Activated CD8-positive, alpha-beta memory T cell treated with anti-CD3 and anti-CD28 coated beads for 36 hours (primary cell): Measurements from ENCODE around the gene TMEM175. TPM values are rescaled to one million over a fixed set of nuclear protein-coding genes. Genes with fewer than 3 reads are reported as not detected.

ENCODE experiments used
- CTCF ChIA-PET: fragments of 350-600 bp; sonication (Branson Sonifier 250); formaldehyde crosslinking; loops from one replicate; lab custom pipeline; 2021; ENCODE audit warnings: antibody characterized with exemption; lab: Charles Lee
- POLR2A ChIA-PET: fragments of 350-600 bp; sonication (Branson Sonifier 250); formaldehyde crosslinking; loops from one replicate; lab custom pipeline; 2021; ENCODE audit warnings: antibody characterized with exemption; lab: Charles Lee
- total RNA-seq, 2 experiments: library from RNA; stranded (reverse); gene quantifications; one replicate each; pipeline ENCODE4 v1.2.3, GENCODE V29; 2021

The TMEM175 gene
- total RNA-seq, 2 experiments from 2014 or later = 16.9 to 17.3 TPM

DNA sequence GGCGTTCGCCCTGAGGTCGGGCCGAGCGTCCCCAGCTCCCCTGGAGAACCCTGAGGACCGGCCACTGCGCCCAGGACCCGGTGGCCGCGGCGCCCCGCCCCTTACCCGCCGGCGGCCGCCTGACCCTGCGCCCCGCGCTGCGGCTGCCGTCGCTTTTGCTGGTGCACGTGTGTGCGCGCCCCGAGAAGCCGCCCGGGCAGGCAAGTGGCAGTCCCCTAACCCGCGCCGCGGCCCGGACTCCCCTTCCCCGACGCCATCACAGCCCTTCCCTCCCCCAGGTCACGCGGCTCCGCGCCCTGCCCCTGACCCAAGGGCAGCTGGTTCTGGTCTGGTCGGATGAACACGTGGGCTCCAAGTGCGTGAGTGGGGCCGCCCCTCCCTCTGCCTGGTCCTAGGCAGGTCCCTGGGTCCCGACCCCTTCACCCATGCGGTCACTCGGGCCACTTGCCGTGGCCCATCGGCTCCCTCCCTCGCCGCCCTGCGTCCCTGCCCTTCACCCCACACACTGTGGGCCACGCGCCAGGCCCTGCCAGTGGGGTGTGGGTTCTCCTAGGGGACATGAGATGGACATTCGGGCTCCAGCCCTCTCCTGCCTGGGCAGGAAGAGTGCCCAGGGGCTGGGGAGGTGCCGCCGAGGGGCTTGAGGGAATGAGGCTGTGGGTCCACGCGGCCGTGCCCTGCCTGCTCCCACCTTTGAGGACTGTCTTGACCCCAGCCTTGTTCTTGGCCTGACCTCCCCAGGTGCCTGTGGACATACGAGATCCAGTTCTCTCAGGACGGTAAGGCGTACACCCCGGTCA, 71.2 kb downstream of the TMEM175 start:
- ChIA-PET POLR2A (no interaction called here), CTCF (no interaction called here)

GRCh38 chr4:1004071-1004418, 71.8 kb downstream of the TMEM175 start:
- CTCF ChIA-PET = no interaction called here
- POLR2A ChIA-PET = no interaction called here

GRCh38 chr4:1004557-1005485, 72.6 kb downstream of the TMEM175 start:
- ChIA-PET POLR2A (no interaction called here), CTCF (interaction anchor here (1.4 kb wide), 1 partner anchor 17 kb away, joined by 3 read pairs; no protein-coding TSS in a partner anchor)

DNA sequence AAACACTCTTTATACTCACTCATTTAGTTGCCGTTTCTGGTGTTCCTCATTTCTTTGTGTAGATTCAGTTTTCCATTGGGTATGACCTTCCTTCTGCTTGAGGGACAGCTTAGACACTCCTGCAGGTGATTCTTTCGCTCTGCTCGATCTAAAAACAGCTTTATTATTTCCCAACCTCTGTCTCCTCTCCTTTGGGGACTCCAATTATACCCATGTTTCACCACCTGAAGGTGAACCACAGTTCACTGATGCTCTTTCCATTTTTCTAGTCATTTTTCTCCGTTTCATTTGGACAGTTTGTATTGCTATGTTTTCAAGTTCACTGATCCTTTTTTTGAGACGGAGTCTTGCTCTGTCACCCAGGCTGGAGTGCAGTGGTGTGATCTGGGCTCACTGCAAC, 74.6 kb downstream of the TMEM175 start:
- POLR2A ChIA-PET = no interaction called here
- CTCF ChIA-PET = no interaction called here

Other genes with a start within 250 kb of the TMEM175 start
- 1 to 10 TPM; 1.1 to 1.3 TPM for gene SLC49A3, start 243.3 kb upstream of the TMEM175 start, total RNA-seq
- gene PCGF3, start 226.6 kb upstream of the TMEM175 start, total RNA-seq = 10 to 100 TPM; 25.8 to 26.1 TPM
- under 1 TPM in 1 of 2 experiments, not detected in 1; 0.15 TPM for gene CPLX1, start 106.3 kb upstream of the TMEM175 start, total RNA-seq
- 100 to 1,000 TPM; 101 to 105 TPM for gene GAK, start 144 bp upstream of the TMEM175 start, total RNA-seq
- gene DGKQ, start 41.1 kb downstream of the TMEM175 start, total RNA-seq = 10 to 100 TPM; 15.0 to 15.3 TPM
- 10 to 100 TPM; 11.5 to 13.4 TPM for gene IDUA, start 54.6 kb downstream of the TMEM175 start, total RNA-seq
- not detected for gene SLC26A1, start 60.9 kb downstream of the TMEM175 start, total RNA-seq
- gene FGFRL1, start 79.2 kb downstream of the TMEM175 start, total RNA-seq = 10 to 100 TPM; 17.7 to 18.7 TPM
- 1 to 10 TPM; 1.1 to 1.6 TPM for gene RNF212, start 181.1 kb downstream of the TMEM175 start, total RNA-seq
- gene SPON2, start 240.1 kb downstream of the TMEM175 start, total RNA-seq = 1 to 10 TPM; 3.2 to 4.2 TPM